Neural cell (in vitro differentiated cells): ENCODE data around the gene CDCA7L. TPM values are rescaled to one million over a fixed set of nuclear protein-coding genes. Genes with fewer than 3 reads are reported as not detected.
"Not testable (repeated sequence)": the region's sequence is repeated elsewhere in the genome, so short reads cannot be mapped to it uniquely, and the experiment has no call there.

Experiments
- H2AFZ ChIP-seq: fragments of 200-600, 300-800 bp; sonication (generic), shearing (Covaris generic); 2 replicates; pipeline ENCODE4 v1.6.0; 2014; ENCODE audit warnings: low read depth, mild to moderate bottlenecking, antibody characterized with exemption, low read length, moderate library complexity
- H3F3A ChIP-seq: fragments of 200-600 bp; shearing (Covaris generic); 2 replicates; pipeline ENCODE4 v1.6.1; 2016; ENCODE audit warnings: mild to moderate bottlenecking, moderate library complexity, mixed read lengths, antibody characterized with exemption, low read length; ENCODE audit not compliant: insufficient read depth, poor library complexity, severe bottlenecking
- H3K27ac ChIP-seq: fragments of 200-600, 300-800 bp; sonication (generic), shearing (Covaris generic); 2 replicates; pipeline ENCODE4 v1.5.1; 2014; ENCODE audit warnings: mild to moderate bottlenecking, low read length, moderate library complexity
- H3K27me3 ChIP-seq: fragments of 300-800, 200-600 bp; sonication (generic), shearing (Covaris generic); 2 replicates; pipeline ENCODE4 v1.6.0; 2014; ENCODE audit warnings: mild to moderate bottlenecking, low read depth, low read length, moderate library complexity; ENCODE audit not compliant: insufficient read depth
- H3K36me3 ChIP-seq: fragments of 300-800, 200-600 bp; sonication (generic), shearing (Covaris generic); 2 replicates; pipeline ENCODE4 v1.5.1; 2014; ENCODE audit warnings: mild to moderate bottlenecking, antibody characterized with exemption, low read length, moderate library complexity; ENCODE audit not compliant: insufficient read depth
- H3K4me2 ChIP-seq: fragments of 300-800, 200-600 bp; sonication (generic), shearing (Covaris generic); 2 replicates; pipeline ENCODE4 v1.6.0; 2014; ENCODE audit warnings: mild to moderate bottlenecking, low read length
- H3K4me3 ChIP-seq: fragments of 300-800, 200-600 bp; sonication (generic), shearing (Covaris generic); 2 replicates; pipeline ENCODE4 v1.5.1; 2014; ENCODE audit warnings: mild to moderate bottlenecking, low read length, moderate library complexity
- H3K79me2 ChIP-seq: fragments of 200-600 bp; shearing (Covaris generic); replicated peaks from 2 replicates; pipeline ENCODE4 v1.6.0; 2014; ENCODE audit warnings: mild to moderate bottlenecking, low read length, moderate library complexity; ENCODE audit not compliant: insufficient read depth
- H3K9ac ChIP-seq: fragments of 300-800, 200-600 bp; sonication (generic), shearing (Covaris generic); 2 replicates; pipeline ENCODE4 v1.6.1; 2016; ENCODE audit warnings: mild to moderate bottlenecking, low read length, mixed read lengths
- H3K9me2 ChIP-seq: fragments of 200-600 bp; shearing (Covaris generic); 2 replicates; pipeline ENCODE4 v1.6.1; 2016; ENCODE audit warnings: mild to moderate bottlenecking, low read length, mixed read lengths; ENCODE audit not compliant: insufficient read depth
- H3K9me3 ChIP-seq: fragments of 200-600, 300-800 bp; sonication (generic), shearing (Covaris generic); 2 replicates; pipeline ENCODE4 v1.6.1; 2016; ENCODE audit warnings: mild to moderate bottlenecking, mixed run types, low read length, moderate library complexity, mixed read lengths
- H4K20me1 ChIP-seq: fragments of 200-600 bp; shearing (Covaris generic); 2 replicates; pipeline ENCODE4 v1.6.1; 2016; ENCODE audit warnings: mild to moderate bottlenecking, mixed run types; ENCODE audit not compliant: insufficient read depth
- EP300 ChIP-seq: fragments of 450-650 bp; conservative IDR thresholded peaks from 2 replicates; pipeline ENCODE4 v1.6.1; 2014; ENCODE audit warnings: antibody characterized with exemption, mild to moderate bottlenecking, moderate library complexity; ENCODE audit not compliant: poor library complexity, severe bottlenecking
- MXI1 ChIP-seq: fragments of 450-650 bp; conservative IDR thresholded peaks from 2 replicates; pipeline ENCODE4 v1.6.1; 2014; ENCODE audit warnings: antibody characterized with exemption, mild to moderate bottlenecking; ENCODE audit not compliant: poor library complexity, severe bottlenecking
- POLR2AphosphoS5 ChIP-seq: IDR thresholded peaks from 2 replicates; pipeline ENCODE4 v1.6.1; 2012
- RAD21 ChIP-seq: fragments of 450-650 bp; conservative IDR thresholded peaks from 2 replicates; pipeline ENCODE4 v1.6.1; 2014; ENCODE audit warnings: antibody characterized with exemption, mild to moderate bottlenecking, moderate library complexity
- REST ChIP-seq: IDR thresholded peaks from 2 replicates; pipeline ENCODE4 v1.6.1; 2012; ENCODE audit warnings: borderline replicate concordance
- SMC3 ChIP-seq: fragments of 450-650 bp; conservative IDR thresholded peaks from 2 replicates; pipeline ENCODE4 v1.6.1; 2014; ENCODE audit warnings: antibody characterized with exemption, mild to moderate bottlenecking, moderate library complexity; ENCODE audit not compliant: poor library complexity
- polyA plus RNA-seq: library from polyadenylated mRNA; depleted of rRNA; stranded (reverse); fragments of >200 nt; gene quantifications from 2 replicates; pipeline ENCODE4 v1.2.3, GENCODE V29; 2014

The CDCA7L gene
- polyA plus RNA-seq, 1 donor from 2014 or later = 3.4 TPM

- Histone ChIP-seq H2AFZ (no peak overlapping the region), H3K27ac (no peak overlapping the region), H3F3A (peaks cover 7% of the 10 kb centered on the region), H4K20me1 (no peaks in the 10 kb centered on the region), H3K36me3 (no peaks in the 10 kb centered on the region), H3K9me2 (no peaks in the 10 kb centered on the region), H3K27me3 (no peaks in the 10 kb centered on the region), H3K4me3 (no peak overlapping the region), H3K9me3 (no peaks in the 10 kb centered on the region), H3K9ac (no peak overlapping the region), H3K79me2 (no peaks in the 10 kb centered on the region), H3K4me2 (no peak overlapping the region)
- TF ChIP-seq REST = no peak
- no peak for TF ChIP-seq MXI1
- TF ChIP-seq RAD21 = no peak
- no peak for TF ChIP-seq POLR2AphosphoS5
- TF ChIP-seq EP300 = no peak
- TF ChIP-seq SMC3 = no peak
Measured at GRCh38 chr7:21866731-21867130, 79.0 kb downstream of the CDCA7L start.

DNA sequence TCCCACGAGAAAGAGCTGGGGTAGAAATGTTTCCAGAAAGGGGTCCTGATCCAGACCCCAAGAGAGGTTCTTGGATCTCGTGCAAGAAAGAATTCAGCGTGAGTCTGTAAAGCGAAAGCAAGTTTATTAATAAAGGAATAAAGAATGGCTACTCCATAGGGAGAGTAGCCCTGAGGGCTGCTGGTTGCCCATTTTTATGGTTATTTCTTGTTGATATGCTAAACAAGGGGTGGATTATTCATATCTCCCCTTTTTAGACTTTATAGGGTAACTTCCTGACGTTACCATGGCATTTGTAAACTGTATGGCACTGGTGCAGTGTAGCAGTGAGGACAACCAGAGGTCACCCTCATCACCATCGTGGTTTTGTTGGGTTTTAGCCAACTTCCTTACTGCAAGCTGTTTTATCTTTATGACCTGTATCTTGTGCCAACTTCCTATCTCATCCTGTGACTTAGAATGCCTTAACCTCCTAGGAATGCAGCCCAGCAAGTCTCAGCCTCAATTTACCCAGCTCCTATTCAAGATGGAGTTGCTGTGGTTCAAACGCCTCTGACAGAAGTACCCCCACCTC is 80.0 kb downstream of the CDCA7L start:
- not testable (repeated sequence) for H3K36me3 ChIP-seq, H2AFZ ChIP-seq, H3K27ac ChIP-seq, H3K9me2 ChIP-seq, H3K9ac ChIP-seq, H4K20me1 ChIP-seq, H3K4me3 ChIP-seq, H3K79me2 ChIP-seq, H3K9me3 ChIP-seq, H3K27me3 ChIP-seq, H3K4me2 ChIP-seq, H3F3A ChIP-seq

- no peak overlapping the region for H3K4me2 ChIP-seq
- no peak overlapping the region for H2AFZ ChIP-seq
- no peak overlapping the region for H3K9ac ChIP-seq
- no peaks in the 10 kb centered on the region for H3K79me2 ChIP-seq
- no peaks in the 10 kb centered on the region for H3K9me3 ChIP-seq
- H3F3A ChIP-seq = no peaks in the 10 kb centered on the region
- no peak overlapping the region for H3K4me3 ChIP-seq
- H3K27ac ChIP-seq = no peak overlapping the region
- no peaks in the 10 kb centered on the region for H4K20me1 ChIP-seq
- H3K27me3 ChIP-seq = no peaks in the 10 kb centered on the region
- TF ChIP-seq POLR2AphosphoS5 = no peak
- no peaks in the 10 kb centered on the region for H3K36me3 ChIP-seq
- no peaks in the 10 kb centered on the region for H3K9me2 ChIP-seq
Measured at GRCh38 chr7:21851559-21851967, 94.1 kb downstream of the CDCA7L start.
